Measurements from ENCODE around the gene DGKB.

DGKB gene

GRCh38 chr7:14902589-14903067 lies at the start of gene DGKB:
Gene DGKB (minus strand): TSS chr7:14902751.
- Histone ChIP-seq H3K4me1 (ENCODE audit: control insufficient read depth, low read depth, low read length) (peaks cover 22% of the 10 kb centered on the region), H3K9ac (ENCODE audit: low read length) (peak within 1 kb of the TSS; percentile 29), H3K9me3 (ENCODE audit: control insufficient read depth, low read depth, low read length) (no peaks in the 10 kb centered on the region), H3K27me3 (ENCODE audit: control insufficient read depth, insufficient read depth, low read length) (peaks cover 13% of the 10 kb centered on the region), H3K27ac (ENCODE audit: low read length) (no peak within 1 kb of the TSS), H3K4me3 (ENCODE audit: low read length) (peak within 1 kb of the TSS; percentile 60), H3K36me3 (ENCODE audit: control insufficient read depth, low read depth, low read length) (no peaks in the 10 kb centered on the region)

GRCh38 chr7:14950013-14950412 lies 47.5 kb upstream of the DGKB start:
- Histone ChIP-seq H3K36me3 (ENCODE audit: control insufficient read depth, low read depth, low read length) (no peaks in the 10 kb centered on the region), H3K9me3 (ENCODE audit: control insufficient read depth, low read depth, low read length) (no peaks in the 10 kb centered on the region), H3K4me1 (ENCODE audit: control insufficient read depth, low read depth, low read length) (peaks cover 8% of the 10 kb centered on the region), H3K9ac (ENCODE audit: low read length) (no peak overlapping the region), H3K4me3 (ENCODE audit: low read length) (no peak overlapping the region), H3K27me3 (ENCODE audit: control insufficient read depth, insufficient read depth, low read length) (no peaks in the 10 kb centered on the region), H3K27ac (ENCODE audit: low read length) (no peak overlapping the region)

- Histone ChIP-seq H3K9ac (ENCODE audit: low read length) (no peak overlapping the region), H3K27ac (ENCODE audit: low read length) (no peak overlapping the region), H3K4me1 (ENCODE audit: control insufficient read depth, low read depth, low read length) (no peaks in the 10 kb centered on the region), H3K36me3 (ENCODE audit: control insufficient read depth, low read depth, low read length) (no peaks in the 10 kb centered on the region), H3K4me3 (ENCODE audit: low read length) (no peak overlapping the region), H3K9me3 (ENCODE audit: control insufficient read depth, low read depth, low read length) (no peaks in the 10 kb centered on the region), H3K27me3 (ENCODE audit: control insufficient read depth, insufficient read depth, low read length) (no peaks in the 10 kb centered on the region)
Observed at GRCh38 chr7:14938181-14938580, 35.6 kb upstream of the DGKB start.

- no peaks in the 10 kb centered on the region for H3K27me3 ChIP-seq (ENCODE audit: control insufficient read depth, insufficient read depth, low read length)
- H3K9ac ChIP-seq (ENCODE audit: low read length), result no peak overlapping the region
- H3K9me3 ChIP-seq (ENCODE audit: control insufficient read depth, low read depth, low read length), result no peaks in the 10 kb centered on the region
- no peaks in the 10 kb centered on the region for H3K36me3 ChIP-seq (ENCODE audit: control insufficient read depth, low read depth, low read length)
- no peak overlapping the region for H3K27ac ChIP-seq (ENCODE audit: low read length)
- H3K4me3 ChIP-seq (ENCODE audit: low read length), result no peak overlapping the region
- H3K4me1 ChIP-seq (ENCODE audit: control insufficient read depth, low read depth, low read length), result no peaks in the 10 kb centered on the region
Observed at GRCh38 chr7:14937581-14937980, 35.0 kb upstream of the DGKB start.

GRCh38 chr7:14936554-14936953 lies 34.0 kb upstream of the DGKB start:
- Histone ChIP-seq H3K9me3 (ENCODE audit: control insufficient read depth, low read depth, low read length) (no peaks in the 10 kb centered on the region), H3K4me3 (ENCODE audit: low read length) (no peak overlapping the region), H3K36me3 (ENCODE audit: control insufficient read depth, low read depth, low read length) (no peaks in the 10 kb centered on the region), H3K9ac (ENCODE audit: low read length) (no peak overlapping the region), H3K27ac (ENCODE audit: low read length) (no peak overlapping the region), H3K4me1 (ENCODE audit: control insufficient read depth, low read depth, low read length) (no peaks in the 10 kb centered on the region), H3K27me3 (ENCODE audit: control insufficient read depth, insufficient read depth, low read length) (no peaks in the 10 kb centered on the region)

- Histone ChIP-seq H3K27me3 (ENCODE audit: control insufficient read depth, insufficient read depth, low read length) (no peaks in the 10 kb centered on the region), H3K9ac (ENCODE audit: low read length) (no peak overlapping the region), H3K27ac (ENCODE audit: low read length) (no peak overlapping the region), H3K4me1 (ENCODE audit: control insufficient read depth, low read depth, low read length) (no peaks in the 10 kb centered on the region), H3K4me3 (ENCODE audit: low read length) (no peak overlapping the region), H3K9me3 (ENCODE audit: control insufficient read depth, low read depth, low read length) (no peaks in the 10 kb centered on the region), H3K36me3 (ENCODE audit: control insufficient read depth, low read depth, low read length) (no peaks in the 10 kb centered on the region)
Observed at GRCh38 chr7:14934839-14935238, 32.3 kb upstream of the DGKB start.

- Histone ChIP-seq H3K9ac (ENCODE audit: low read length) (no peak overlapping the region), H3K27me3 (ENCODE audit: control insufficient read depth, insufficient read depth, low read length) (no peaks in the 10 kb centered on the region), H3K27ac (ENCODE audit: low read length) (no peak overlapping the region), H3K9me3 (ENCODE audit: control insufficient read depth, low read depth, low read length) (no peaks in the 10 kb centered on the region), H3K4me3 (ENCODE audit: low read length) (no peak overlapping the region), H3K36me3 (ENCODE audit: control insufficient read depth, low read depth, low read length) (no peaks in the 10 kb centered on the region), H3K4me1 (ENCODE audit: control insufficient read depth, low read depth, low read length) (no peaks in the 10 kb centered on the region)
Observed at GRCh38 chr7:14931511-14932215, 29.1 kb upstream of the DGKB start.

GRCh38 chr7:14924398-14924797 lies 21.8 kb upstream of the DGKB start:
- no peaks in the 10 kb centered on the region for H3K4me1 ChIP-seq (ENCODE audit: control insufficient read depth, low read depth, low read length)
- H3K9ac ChIP-seq (ENCODE audit: low read length), result no peak overlapping the region
- H3K27me3 ChIP-seq (ENCODE audit: control insufficient read depth, insufficient read depth, low read length), result no peaks in the 10 kb centered on the region
- H3K4me3 ChIP-seq (ENCODE audit: low read length), result no peak overlapping the region
- no peaks in the 10 kb centered on the region for H3K36me3 ChIP-seq (ENCODE audit: control insufficient read depth, low read depth, low read length)
- H3K27ac ChIP-seq (ENCODE audit: low read length), result no peak overlapping the region
- H3K9me3 ChIP-seq (ENCODE audit: control insufficient read depth, low read depth, low read length), result no peaks in the 10 kb centered on the region

GRCh38 chr7:14911077-14911476 lies 8.5 kb upstream of the DGKB start:
- Histone ChIP-seq H3K9me3 (ENCODE audit: control insufficient read depth, low read depth, low read length) (no peaks in the 10 kb centered on the region), H3K27ac (ENCODE audit: low read length) (no peak overlapping the region), H3K4me3 (ENCODE audit: low read length) (no peak overlapping the region), H3K27me3 (ENCODE audit: control insufficient read depth, insufficient read depth, low read length) (no peaks in the 10 kb centered on the region), H3K4me1 (ENCODE audit: control insufficient read depth, low read depth, low read length) (no peaks in the 10 kb centered on the region), H3K36me3 (ENCODE audit: control insufficient read depth, low read depth, low read length) (no peaks in the 10 kb centered on the region), H3K9ac (ENCODE audit: low read length) (no peak overlapping the region)

- no peak overlapping the region for H3K27ac ChIP-seq (ENCODE audit: low read length)
- no peaks in the 10 kb centered on the region for H3K36me3 ChIP-seq (ENCODE audit: control insufficient read depth, low read depth, low read length)
- H3K4me1 ChIP-seq (ENCODE audit: control insufficient read depth, low read depth, low read length), result no peaks in the 10 kb centered on the region
- peaks cover 4% of the 10 kb centered on the region for H3K27me3 ChIP-seq (ENCODE audit: control insufficient read depth, insufficient read depth, low read length)
- no peak overlapping the region for H3K9ac ChIP-seq (ENCODE audit: low read length)
- H3K9me3 ChIP-seq (ENCODE audit: control insufficient read depth, low read depth, low read length), result no peaks in the 10 kb centered on the region
- H3K4me3 ChIP-seq (ENCODE audit: low read length), result no peak overlapping the region
Observed at GRCh38 chr7:14908697-14909096, 6.1 kb upstream of the DGKB start.

GRCh38 chr7:14905764-14906163 lies 3.2 kb upstream of the DGKB start:
- H3K9me3 ChIP-seq (ENCODE audit: control insufficient read depth, low read depth, low read length), result no peaks in the 10 kb centered on the region

GRCh38 chr7:14900051-14900450 lies 2.5 kb downstream of the DGKB start:
- Histone ChIP-seq H3K4me3 (ENCODE audit: low read length) (no peak overlapping the region), H3K9me3 (ENCODE audit: control insufficient read depth, low read depth, low read length) (no peaks in the 10 kb centered on the region), H3K27me3 (ENCODE audit: control insufficient read depth, insufficient read depth, low read length) (peaks cover 13% of the 10 kb centered on the region), H3K27ac (ENCODE audit: low read length) (no peak overlapping the region), H3K4me1 (ENCODE audit: control insufficient read depth, low read depth, low read length) (peaks cover 22% of the 10 kb centered on the region), H3K9ac (ENCODE audit: low read length) (no peak overlapping the region), H3K36me3 (ENCODE audit: control insufficient read depth, low read depth, low read length) (no peaks in the 10 kb centered on the region)

More at GRCh38 chr7:14905764-14906163, 3.2 kb upstream of the DGKB start:
- H3K36me3 ChIP-seq (ENCODE audit: control insufficient read depth, low read depth, low read length), result no peaks in the 10 kb centered on the region
- peaks cover 13% of the 10 kb centered on the region for H3K27me3 ChIP-seq (ENCODE audit: control insufficient read depth, insufficient read depth, low read length)
- H3K27ac ChIP-seq (ENCODE audit: low read length), result no peak overlapping the region
- H3K4me1 ChIP-seq (ENCODE audit: control insufficient read depth, low read depth, low read length), result peaks cover 16% of the 10 kb centered on the region
- H3K9ac ChIP-seq (ENCODE audit: low read length), result no peak overlapping the region
- no peak overlapping the region for H3K4me3 ChIP-seq (ENCODE audit: low read length)
